HG03520 (cell line): ENCODE results near the gene ZNF775.

Source experiments
- ATAC-seq: cut with Tn5 transposase; IDR thresholded peaks from one replicate; pipeline ENCODE4 v1.9.1; 2021; ENCODE audit warnings: mild to moderate bottlenecking, moderate library complexity; ENCODE audit not compliant: unreplicated experiment

Gene ZNF775

GRCh38 chr7:150432915-150433892, 54.1 kb downstream of the ZNF775 start:
- ATAC-seq: no peak

GRCh38 chr7:150434240-150434639, 55.1 kb downstream of the ZNF775 start:
- no peak for ATAC-seq

- ATAC-seq: no peak
Measured at GRCh38 chr7:150435047-150435389, 55.9 kb downstream of the ZNF775 start.

- ATAC-seq: peak; percentile 93
Measured at GRCh38 chr7:150435390-150436073, 56.4 kb downstream of the ZNF775 start.

GRCh38 chr7:150439967-150440366, 60.8 kb downstream of the ZNF775 start:
- no peak for ATAC-seq

- no peak for ATAC-seq
Measured at GRCh38 chr7:150441524-150441923, 62.4 kb downstream of the ZNF775 start.

- no peak for ATAC-seq
Measured at GRCh38 chr7:150442811-150443210, 63.7 kb downstream of the ZNF775 start.

GRCh38 chr7:150443793-150444540, 64.8 kb downstream of the ZNF775 start:
- ATAC-seq: no peak

GRCh38 chr7:150444674-150445365, 65.7 kb downstream of the ZNF775 start:
- ATAC-seq: no peak

- ATAC-seq: no peak
Measured at GRCh38 chr7:150446288-150446938, 67.3 kb downstream of the ZNF775 start.
